K562 (cell line): ENCODE measurements around the gene GPC3. TPM values are rescaled to one million over a fixed set of nuclear protein-coding genes. Genes with fewer than 3 reads are reported as not detected.

Experiments used
- ATAC-seq: fragments of 200-7000 bp; cut with Tn5 transposase; 3 replicates; pipeline ENCODE4 v1.9.1; 2020; ENCODE audit warnings: moderate library complexity
- BruUV-seq: library from RNA; stranded (reverse); fragments of 400-500 nt; replicated peaks from 2 replicates; lab custom pipeline; 2021; lab: Mats Ljungman, UMichigan
- CTCF ChIA-PET: fragments of 300-600 bp; formaldehyde crosslinking; extraction: SDS; loops from one replicate; lab custom pipeline; 2021; ENCODE audit warnings: low intra/inter-chr PET ratio; lab: Yijun Ruan, JAX
- POLR2A ChIA-PET: fragments of 300-600, 350-650 bp; sonication (Branson Sonifier 250); formaldehyde crosslinking; extraction: SDS; loops from one replicate; lab custom pipeline; 2021; ENCODE audit warnings: antibody characterized with exemption, inconsistent platforms; lab: Yijun Ruan, JAX
- DNase-seq, 4 experiments: peaks; one replicate each; pipeline versions ENCODE4 v3.0.0 to v3.0.0-alpha.2; 2011 to 2018; ENCODE audit warnings: low spot score in 3 of 4, mixed read lengths in 3 of 4; ENCODE audit errors: extremely low read depth in 1 of 4
- FAIRE-seq: peaks from 2 replicates; lab custom pipeline; 2011; peaks lifted over from hg19 to GRCh38; lab: Jason Lieb, UNC
- H2AFZ ChIP-seq: 2 replicates; pipeline ENCODE4 v1.6.0; 2011; ENCODE audit warnings: low read depth, low read length, control low read depth, inconsistent platforms
- H3K27ac ChIP-seq: fragments of 200-600 bp; 3 replicates; pipeline ENCODE4 v1.8.0; 2011; ENCODE audit warnings: low read depth, mild to moderate bottlenecking, control low read depth, inconsistent platforms, low read length, moderate library complexity, mixed read lengths; ENCODE audit errors: extremely low read depth
- H3K27me3 ChIP-seq, 2 experiments: fragments of 300-600 bp in 1 of 2; 2 replicates in 1 of 2; 3 replicates in 1 of 2; pipeline versions ENCODE4 v1.6.0 to v1.8.0; 2011; ENCODE audit warnings: inconsistent platforms in 2 of 2, low read length in 2 of 2, mild to moderate bottlenecking in 1 of 2, mixed read lengths in 1 of 2, moderate library complexity in 1 of 2; ENCODE audit not compliant: control insufficient read depth in 2 of 2, insufficient read depth in 2 of 2
- H3K36me3 ChIP-seq: fragments of 300-600 bp; 3 replicates; pipeline ENCODE4 v1.8.0; 2011; ENCODE audit warnings: mild to moderate bottlenecking, low read length, inconsistent platforms; ENCODE audit not compliant: control insufficient read depth, insufficient read depth
- H3K4me1 ChIP-seq, 2 experiments: fragments of 200-600 bp in 1 of 2; replicated peaks in 1 of 2; 2 replicates in 1 of 2; 3 replicates in 1 of 2; pipeline versions ENCODE4 v1.5.1 to v1.8.0; 2011; ENCODE audit warnings: inconsistent platforms in 2 of 2, low read length in 2 of 2, mild to moderate bottlenecking in 1 of 2, mixed read lengths in 1 of 2, moderate library complexity in 1 of 2; ENCODE audit not compliant: control insufficient read depth in 2 of 2, insufficient read depth in 2 of 2
- H3K4me2 ChIP-seq: 2 replicates; pipeline ENCODE4 v1.6.1; 2011; ENCODE audit warnings: low read length, control low read depth, inconsistent platforms, mixed read lengths; ENCODE audit not compliant: insufficient read depth
- H3K4me3 ChIP-seq: fragments of 200-600 bp; sonication (generic), shearing (Covaris generic); 2 replicates; pipeline ENCODE4 v1.5.1; 2016; ENCODE audit warnings: control low read depth, inconsistent platforms
- H3K79me2 ChIP-seq: fragments of 200-600 bp; 3 replicates; pipeline ENCODE4 v1.8.0; 2011; ENCODE audit warnings: low read length, inconsistent platforms; ENCODE audit not compliant: control insufficient read depth, insufficient read depth
- H3K9ac ChIP-seq, 2 experiments: 2 replicates each; pipeline versions ENCODE4 v1.6.0 to v1.6.1; 2011; ENCODE audit warnings: low read depth in 2 of 2, low read length in 2 of 2, control low read depth in 1 of 2, inconsistent platforms in 1 of 2, mild to moderate bottlenecking in 1 of 2, mixed read lengths in 1 of 2; ENCODE audit not compliant: insufficient read depth in 1 of 2
- H3K9me1 ChIP-seq: one replicate; pipeline ENCODE4 v1.6.0; 2011; ENCODE audit warnings: inconsistent platforms, mild to moderate bottlenecking, low read length, moderate library complexity; ENCODE audit not compliant: control insufficient read depth, insufficient read depth
- H3K9me3 ChIP-seq: replicated peaks from 2 replicates; pipeline ENCODE4 v1.5.1; 2011; ENCODE audit warnings: low read depth, low read length, inconsistent platforms; ENCODE audit not compliant: control insufficient read depth, insufficient read depth
- H4K20me1 ChIP-seq: replicated peaks from 2 replicates; pipeline ENCODE4 v1.6.1; 2011; ENCODE audit warnings: low read length, inconsistent platforms, mixed read lengths; ENCODE audit not compliant: control insufficient read depth, insufficient read depth
- ATF7 ChIP-seq: fragments of 450-650 bp; IDR thresholded peaks from 2 replicates; pipeline ENCODE4 v1.7.1; 2014; ENCODE audit warnings: mild to moderate bottlenecking, moderate library complexity
- PTRF ChIP-seq: fragments of 450-650 bp; IDR thresholded peaks from 2 replicates; pipeline ENCODE4 v1.6.1; 2016; ENCODE audit warnings: mild to moderate bottlenecking, missing genetic modification characterization, missing compliant biosample characterization
- TRIM28 ChIP-seq: fragments of 450-650 bp; IDR thresholded peaks from 2 replicates; pipeline ENCODE4 v1.6.1; 2017
- ZNF707 ChIP-seq: fragments of 250-450 bp; sonication (Bioruptor Pico); conservative IDR thresholded peaks from 2 replicates; pipeline ENCODE4 v1.8.0; 2022; ENCODE audit warnings: inconsistent platforms, mild to moderate bottlenecking, moderate library complexity
- WGBS: fragments of 100-300 bp; shearing (Covaris generic); methylation state at CpG from one replicate; pipeline ENCODE4 v1.1.6; 2016; ENCODE audit warnings: low coverage, mixed read lengths; ENCODE audit not compliant: insufficient coverage; ENCODE audit errors: missing lambda C conversion rate; 5-methylcytosine and 5-hydroxymethylcytosine counted together
- in situ Hi-C: fragments of 300-500 bp; cut with MboI; formaldehyde crosslinking; loops from 4 replicates; pipeline ENCODE4 v1.15.0; 2018; ENCODE audit warnings: inconsistent platforms, mixed read lengths
- intact Hi-C: fragments of 100-400 bp; cut with micrococcal nuclease; formaldehyde crosslinking; loops from 2 replicates; pipeline ENCODE4 v1.14.2; 2022
- polyA plus RNA-seq, 8 experiments: library from polyadenylated mRNA; depleted of rRNA in 4 of 8; stranded (reverse) in 5 of 8; unstranded in 3 of 8; fragments of >200 nt; fragmentation: Nextera tagmentation in 2 of 8; fragmentation: Illumina TruSeq in 1 of 8; extraction: Ambion mirVana in 2 of 8; extraction: Trizol in 1 of 8; gene quantifications; 2 replicates each; pipeline versions ENCODE4 v1.2.1 to v1.2.3, GENCODE V29; 2011 to 2014; ENCODE audit warnings: inconsistent platforms in 1 of 8, missing spikeins in 1 of 8
- total RNA-seq, 7 experiments: library from RNA; depleted of rRNA in 6 of 7; stranded (reverse); fragments of >200 nt in 6 of 7; fragmentation: Illumina TruSeq in 2 of 7; extraction: Trizol in 2 of 7; gene quantifications; 2 replicates each; pipeline versions ENCODE4 v1.2.1 to v1.2.3, GENCODE V29; 2011 to 2021; ENCODE audit warnings: low replicate concordance in 1 of 7
- TF ChIP-seq, protein P1 (sequence below): fragments of 450-650 bp; IDR thresholded peaks from 2 replicates; pipeline ENCODE4 v1.6.1; 2016; ENCODE audit warnings: borderline replicate concordance

The GPC3 gene
- total and polyA plus RNA-seq, 9 of the 15 experiments (the other 6 are each of a cell fraction or from before 2014, with no cell fraction given): 0.42 TPM; not detected in 8

DNA sequence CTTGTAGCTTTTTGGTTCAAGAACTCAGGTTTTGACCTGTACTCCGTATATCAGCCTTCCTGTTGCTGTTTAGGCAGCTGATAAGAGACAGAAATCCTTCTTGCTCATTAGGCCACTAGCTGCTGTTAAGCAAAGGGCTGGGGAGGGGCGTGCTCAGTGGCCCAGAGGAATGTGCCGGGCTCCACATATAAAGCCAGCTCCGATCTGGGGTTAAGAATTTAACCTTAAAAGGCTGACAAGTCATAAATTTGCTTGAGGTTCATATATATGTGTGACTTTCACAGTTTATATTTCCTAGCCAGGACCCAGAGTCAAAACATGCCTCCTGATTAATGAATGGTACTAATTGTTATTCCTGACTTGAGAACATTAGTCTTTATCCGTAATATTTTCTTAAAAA is 15.3 kb downstream of the GPC3 start (continued):
- no peak for TF ChIP-seq ATF7

DNA sequence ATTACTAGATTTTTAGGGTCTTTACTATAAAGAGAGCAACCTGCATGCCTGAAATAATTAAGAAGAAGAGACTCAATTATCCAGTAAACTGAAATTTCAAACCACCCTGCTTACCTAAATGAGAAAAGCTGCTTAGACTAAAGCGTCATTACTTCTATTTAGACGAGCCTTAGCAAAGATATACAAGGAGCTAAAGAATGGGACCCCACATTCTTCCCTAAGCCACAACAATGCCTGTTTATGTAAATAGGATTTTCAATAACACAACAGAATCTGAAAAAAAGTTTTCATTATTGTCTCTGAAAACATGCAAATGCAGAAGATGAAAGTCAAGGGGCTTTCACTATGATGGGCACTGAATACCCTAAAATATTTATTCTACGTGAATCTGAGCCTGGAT is 16.2 kb downstream of the GPC3 start:
- in situ Hi-C loops (no loop called here), intact Hi-C loops (no loop called here)
- Histone ChIP-seq H3K4me2 (no peak overlapping the region), H2AFZ (no peak overlapping the region), H3K9me1 (no peaks in the 10 kb centered on the region), H3K9me3 (no peaks in the 10 kb centered on the region), H3K27ac (no peak overlapping the region), H3K9ac (no peak overlapping the region), H3K36me3 (no peaks in the 10 kb centered on the region), H3K27me3 (no peaks in the 10 kb centered on the region), H3K4me1 (no peaks in the 10 kb centered on the region), H3K4me3 (no peak overlapping the region), H4K20me1 (no peaks in the 10 kb centered on the region), H3K79me2 (no peaks in the 10 kb centered on the region)
- TF ChIP-seq PTRF (no peak), ZNF707 (no peak), TRIM28 (no peak)
- TF ChIP-seq, protein P1, sequence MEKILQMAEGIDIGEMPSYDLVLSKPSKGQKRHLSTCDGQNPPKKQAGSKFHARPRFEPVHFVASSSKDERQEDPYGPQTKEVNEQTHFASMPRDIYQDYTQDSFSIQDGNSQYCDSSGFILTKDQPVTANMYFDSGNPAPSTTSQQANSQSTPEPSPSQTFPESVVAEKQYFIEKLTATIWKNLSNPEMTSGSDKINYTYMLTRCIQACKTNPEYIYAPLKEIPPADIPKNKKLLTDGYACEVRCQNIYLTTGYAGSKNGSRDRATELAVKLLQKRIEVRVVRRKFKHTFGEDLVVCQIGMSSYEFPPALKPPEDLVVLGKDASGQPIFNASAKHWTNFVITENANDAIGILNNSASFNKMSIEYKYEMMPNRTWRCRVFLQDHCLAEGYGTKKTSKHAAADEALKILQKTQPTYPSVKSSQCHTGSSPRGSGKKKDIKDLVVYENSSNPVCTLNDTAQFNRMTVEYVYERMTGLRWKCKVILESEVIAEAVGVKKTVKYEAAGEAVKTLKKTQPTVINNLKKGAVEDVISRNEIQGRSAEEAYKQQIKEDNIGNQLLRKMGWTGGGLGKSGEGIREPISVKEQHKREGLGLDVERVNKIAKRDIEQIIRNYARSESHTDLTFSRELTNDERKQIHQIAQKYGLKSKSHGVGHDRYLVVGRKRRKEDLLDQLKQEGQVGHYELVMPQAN: no peak
- ChIA-PET CTCF (no interaction called here), POLR2A (no interaction called here)
- FAIRE-seq: no peak
- BruUV-seq: no TSS peak
- no peak for ATAC-seq
- 0% methylated on average over 3 of the region's 3 CpGs for WGBS
- DNase-seq: no peak
